Nephron (organoid): ENCODE data around the gene SUPT3H.
"Not testable (repeated sequence)": the region's sequence is repeated elsewhere in the genome, so short reads cannot be mapped to it uniquely, and the experiment has no call there.

Source experiments
- H3K27ac Mint-ChIP-seq, 3 experiments: 2 replicates each; pipeline ENCODE4 v1.8.0; 2020; ENCODE audit warnings: mixed read lengths in 3 of 3, mild to moderate bottlenecking in 2 of 3, moderate library complexity in 1 of 3
- H3K27me3 Mint-ChIP-seq: 2 replicates; pipeline ENCODE4 v1.8.0; 2021; ENCODE audit warnings: low read depth, mild to moderate bottlenecking, moderate library complexity, mixed read lengths
- H3K36me3 Mint-ChIP-seq: 2 replicates; pipeline ENCODE4 v1.8.0; 2020; ENCODE audit warnings: low read depth, mixed read lengths
- H3K4me1 Mint-ChIP-seq: 2 replicates; pipeline ENCODE4 v1.8.0; 2020; ENCODE audit warnings: mixed read lengths
- H3K4me3 Mint-ChIP-seq, 3 experiments: 2 replicates each; pipeline ENCODE4 v1.8.0; 2020; ENCODE audit warnings: mild to moderate bottlenecking in 3 of 3, mixed read lengths in 3 of 3, moderate library complexity in 2 of 3
- H3K9me3 Mint-ChIP-seq: 2 replicates; pipeline ENCODE4 v1.8.0; 2020; ENCODE audit warnings: mixed read lengths
- TF ChIP-seq, protein P1 (sequence below), 3 experiments: fragments of 200-600 bp; sonication (generic); IDR thresholded peaks; one replicate each; pipeline ENCODE4 v1.5.0; 2021; ENCODE audit warnings: antibody characterized with exemption in 3 of 3; ENCODE audit not compliant: unreplicated experiment in 3 of 3

Gene SUPT3H

DNA sequence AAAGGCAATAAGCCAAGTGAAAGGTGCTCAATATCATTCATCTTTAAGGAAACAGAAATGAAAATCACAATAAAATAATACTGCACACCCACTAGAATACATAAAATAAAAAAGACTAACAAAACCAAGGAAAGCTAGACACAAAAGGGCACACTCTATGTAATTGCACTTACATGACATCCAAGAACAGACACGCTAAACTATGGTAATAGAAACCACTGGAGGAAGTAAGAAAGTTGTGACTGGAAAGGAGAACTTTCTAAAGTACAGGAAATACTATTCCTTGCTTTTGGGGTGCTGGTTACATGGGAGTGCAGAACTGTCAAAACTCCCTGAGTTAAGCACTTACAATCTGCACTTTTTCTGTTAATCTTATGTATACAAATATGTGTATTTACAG lies 303.3 kb downstream of the SUPT3H start:
- peaks cover 12% of the 10 kb centered on the region for H3K9me3 Mint-ChIP-seq

DNA sequence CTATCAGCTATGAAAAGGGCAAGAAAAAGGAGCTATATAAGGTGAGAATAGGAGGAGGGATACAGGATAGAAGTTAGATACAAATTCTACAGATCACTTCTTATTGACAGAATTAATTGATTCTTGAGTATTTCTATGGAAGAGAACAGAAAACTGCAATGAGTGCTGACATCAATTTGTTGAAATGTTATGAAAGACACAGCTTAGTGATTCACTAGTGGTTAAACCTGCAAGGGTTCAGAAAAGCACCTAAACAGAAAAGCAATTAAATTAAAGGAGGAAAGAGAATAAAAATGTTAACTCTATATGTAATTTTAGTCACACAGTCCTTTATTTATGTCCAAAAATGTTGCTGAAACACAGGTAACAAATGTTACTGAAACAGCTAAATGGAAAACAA lies 304.0 kb downstream of the SUPT3H start:
- no peaks in the 10 kb centered on the region for H3K27me3 Mint-ChIP-seq
- peaks cover 13% of the 10 kb centered on the region for H3K36me3 Mint-ChIP-seq
- TF ChIP-seq, protein P1, sequence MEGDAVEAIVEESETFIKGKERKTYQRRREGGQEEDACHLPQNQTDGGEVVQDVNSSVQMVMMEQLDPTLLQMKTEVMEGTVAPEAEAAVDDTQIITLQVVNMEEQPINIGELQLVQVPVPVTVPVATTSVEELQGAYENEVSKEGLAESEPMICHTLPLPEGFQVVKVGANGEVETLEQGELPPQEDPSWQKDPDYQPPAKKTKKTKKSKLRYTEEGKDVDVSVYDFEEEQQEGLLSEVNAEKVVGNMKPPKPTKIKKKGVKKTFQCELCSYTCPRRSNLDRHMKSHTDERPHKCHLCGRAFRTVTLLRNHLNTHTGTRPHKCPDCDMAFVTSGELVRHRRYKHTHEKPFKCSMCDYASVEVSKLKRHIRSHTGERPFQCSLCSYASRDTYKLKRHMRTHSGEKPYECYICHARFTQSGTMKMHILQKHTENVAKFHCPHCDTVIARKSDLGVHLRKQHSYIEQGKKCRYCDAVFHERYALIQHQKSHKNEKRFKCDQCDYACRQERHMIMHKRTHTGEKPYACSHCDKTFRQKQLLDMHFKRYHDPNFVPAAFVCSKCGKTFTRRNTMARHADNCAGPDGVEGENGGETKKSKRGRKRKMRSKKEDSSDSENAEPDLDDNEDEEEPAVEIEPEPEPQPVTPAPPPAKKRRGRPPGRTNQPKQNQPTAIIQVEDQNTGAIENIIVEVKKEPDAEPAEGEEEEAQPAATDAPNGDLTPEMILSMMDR (IDR thresholded peaks at IDR 0.05; ENCODE audit: unreplicated experiment in 3 of 3), result no peak
- H3K4me1 Mint-ChIP-seq, result no peaks in the 10 kb centered on the region
- H3K4me3 Mint-ChIP-seq, result no peak overlapping the region
- no peak overlapping the region for H3K27ac Mint-ChIP-seq
- peaks cover 7% of the 10 kb centered on the region for H3K9me3 Mint-ChIP-seq

More for the DNA sequence above, 303.3 kb downstream of the SUPT3H start:
- TF ChIP-seq, protein P1 (IDR thresholded peaks at IDR 0.05; ENCODE audit: unreplicated experiment in 3 of 3), result no peak
- peaks cover 14% of the 10 kb centered on the region for H3K36me3 Mint-ChIP-seq
- H3K27me3 Mint-ChIP-seq, result no peaks in the 10 kb centered on the region
- H3K4me3 Mint-ChIP-seq, result no peak overlapping the region
- no peak overlapping the region for H3K27ac Mint-ChIP-seq
- H3K4me1 Mint-ChIP-seq, result no peaks in the 10 kb centered on the region

DNA sequence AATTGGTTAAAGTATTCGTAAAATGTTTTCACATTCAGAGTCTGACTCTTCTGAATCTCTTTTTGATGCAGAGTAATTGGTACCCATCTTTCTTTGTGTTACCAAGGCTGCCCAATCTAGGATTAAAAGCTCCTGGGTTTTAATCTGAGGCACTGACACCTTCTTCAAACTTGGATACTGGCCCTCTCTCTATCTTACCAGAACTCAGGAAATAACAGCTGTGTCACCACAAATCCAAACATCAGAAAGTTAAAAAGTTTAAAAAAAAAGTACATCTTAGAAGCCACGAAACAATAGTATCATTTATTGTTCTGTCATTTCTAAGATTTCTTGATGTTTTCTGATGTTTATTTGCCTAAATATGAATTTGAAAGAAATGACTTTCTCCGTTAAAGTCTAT lies 305.1 kb downstream of the SUPT3H start:
- Mint-ChIP-seq H3K4me1 (no peaks in the 10 kb centered on the region), H3K4me3 (no peak overlapping the region), H3K27ac (no peak overlapping the region), H3K9me3 (peaks cover 5% of the 10 kb centered on the region), H3K27me3 (no peaks in the 10 kb centered on the region), H3K36me3 (peaks cover 2% of the 10 kb centered on the region)
- TF ChIP-seq, protein P1 (IDR thresholded peaks at IDR 0.05; ENCODE audit: unreplicated experiment in 3 of 3), result no peak

DNA sequence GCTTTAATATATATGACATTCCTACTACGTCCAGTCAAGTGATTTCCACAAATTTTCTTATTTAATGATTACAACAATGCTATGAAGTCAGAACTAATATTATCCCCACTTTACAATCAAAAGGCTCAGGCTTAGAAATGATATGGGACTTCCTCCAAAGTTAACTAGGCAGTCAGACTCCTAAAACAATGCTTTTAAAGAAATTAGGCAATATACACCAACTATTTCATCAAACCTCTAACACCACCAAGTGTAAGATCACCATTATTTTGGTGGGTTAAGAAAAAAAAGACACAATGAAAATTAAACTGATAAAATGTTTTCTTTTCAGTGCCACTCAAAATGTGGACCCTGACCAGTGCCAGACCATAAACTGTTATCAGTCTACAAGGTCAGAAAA lies 305.7 kb downstream of the SUPT3H start:
- no peaks in the 10 kb centered on the region for H3K27me3 Mint-ChIP-seq
- H3K27ac Mint-ChIP-seq, result no peak overlapping the region
- H3K36me3 Mint-ChIP-seq, result no peaks in the 10 kb centered on the region
- no peaks in the 10 kb centered on the region for H3K4me1 Mint-ChIP-seq
- peaks cover 4% of the 10 kb centered on the region for H3K9me3 Mint-ChIP-seq
- H3K4me3 Mint-ChIP-seq, result no peak overlapping the region
- TF ChIP-seq, protein P1 (IDR thresholded peaks at IDR 0.05; ENCODE audit: unreplicated experiment in 3 of 3), result no peak

DNA sequence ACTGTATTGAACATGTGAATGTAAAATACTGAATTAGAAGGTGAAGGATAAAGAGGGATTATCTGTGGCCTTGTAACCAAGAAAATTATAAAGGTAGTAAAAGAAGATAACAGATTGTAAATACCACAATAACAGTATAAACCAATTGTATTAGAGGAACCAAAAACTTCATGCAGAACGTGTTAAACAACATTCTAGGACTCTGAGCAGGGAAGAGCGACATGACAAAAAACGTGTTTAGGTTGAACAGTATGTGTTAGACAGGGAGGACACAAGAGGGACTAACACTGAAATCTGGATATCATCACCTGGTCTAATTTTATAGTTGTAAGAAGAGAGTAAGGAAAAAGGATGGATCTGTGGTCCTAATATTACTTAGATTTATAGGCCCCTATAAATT lies 308.6 kb downstream of the SUPT3H start:
- no peak overlapping the region for H3K27ac Mint-ChIP-seq
- TF ChIP-seq, protein P1 (IDR thresholded peaks at IDR 0.05; ENCODE audit: unreplicated experiment in 3 of 3), result no peak
- no peak overlapping the region for H3K4me3 Mint-ChIP-seq
- peaks cover 2% of the 10 kb centered on the region for H3K9me3 Mint-ChIP-seq
- no peaks in the 10 kb centered on the region for H3K27me3 Mint-ChIP-seq
- no peaks in the 10 kb centered on the region for H3K4me1 Mint-ChIP-seq
- no peaks in the 10 kb centered on the region for H3K36me3 Mint-ChIP-seq

DNA sequence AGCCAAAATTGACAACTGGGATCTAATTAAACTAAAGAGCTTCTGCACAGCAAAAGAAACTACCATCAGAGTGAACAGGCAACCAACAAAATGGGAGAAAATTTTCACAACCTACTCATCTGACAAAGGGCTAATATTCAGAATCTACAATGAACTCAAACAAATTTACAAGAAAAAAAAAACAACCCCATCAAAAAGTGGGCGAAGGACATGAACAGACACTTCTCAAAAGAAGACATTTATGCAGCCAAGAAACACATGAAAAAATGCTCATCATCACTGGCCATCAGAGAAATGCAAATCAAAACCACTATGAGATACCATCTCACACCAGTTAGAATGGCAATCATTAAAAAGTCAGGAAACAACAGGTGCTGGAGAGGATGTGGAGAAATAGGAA lies 310.3 kb downstream of the SUPT3H start:
- not testable (repeated sequence) for H3K9me3 Mint-ChIP-seq, H3K4me3 Mint-ChIP-seq, H3K36me3 Mint-ChIP-seq, H3K27me3 Mint-ChIP-seq, H3K27ac Mint-ChIP-seq, H3K4me1 Mint-ChIP-seq

DNA sequence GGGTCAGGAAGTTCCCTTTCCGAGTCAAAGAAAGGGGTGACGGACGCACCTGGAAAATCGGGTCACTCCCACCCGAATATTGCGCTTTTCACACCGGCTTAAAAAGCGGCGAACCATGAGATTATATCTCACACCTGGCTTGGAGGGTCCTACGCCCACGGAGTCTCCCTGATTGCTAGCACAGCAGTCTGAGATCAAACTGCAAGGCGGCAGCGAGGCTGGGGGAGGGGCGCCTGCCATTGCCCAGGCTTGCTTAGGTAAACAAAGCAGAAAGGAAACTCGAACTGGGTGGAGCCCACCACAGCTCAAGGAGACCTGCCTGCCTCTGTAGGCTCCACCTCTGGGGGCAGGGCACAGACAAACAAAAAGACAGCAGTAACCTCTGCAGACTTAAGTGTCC lies 315.1 kb downstream of the SUPT3H start:
- Mint-ChIP-seq H3K36me3 (peaks cover 11% of the 10 kb centered on the region), H3K9me3 (peaks cover 22% of the 10 kb centered on the region)
- H3K4me1 Mint-ChIP-seq, H3K27me3 Mint-ChIP-seq, H3K4me3 Mint-ChIP-seq, H3K27ac Mint-ChIP-seq: not testable (repeated sequence)
